ENCODE measurements around the gene DOCK2.

- TF ChIP-seq CTCF (IDR thresholded peaks at IDR 0.05; ENCODE audit: borderline replicate concordance, extremely low read depth, low read length, poor library complexity, severe bottlenecking) (no peak), EZH2 (IDR thresholded peaks at IDR 0.05; ENCODE audit: borderline replicate concordance, low read depth, low read length, severe bottlenecking) (no peak)
Observed at GRCh38 chr5:169946743-169947295, 309.7 kb downstream of the DOCK2 start.
